Right lobe of liver (tissue), 4 donors: ENCODE measurements around the gene KCNQ5.

Source experiments
- CTCF ChIP-seq, 4 donors: fragments of 200-600 bp in 3 of 4; fragments of 450-650 bp in 1 of 4; IDR thresholded peaks; one replicate each; pipeline versions ENCODE4 v1.5.1 to v1.8.0; 2016 to 2022; ENCODE audit warnings: antibody characterized with exemption in 4 of 4, mild to moderate bottlenecking in 2 of 4
- POLR2A ChIP-seq: fragments of 450-650 bp; IDR thresholded peaks from one replicate; pipeline ENCODE4 v1.6.1; 2017; ENCODE audit warnings: antibody characterized with exemption, mild to moderate bottlenecking
- donor health status: DM: no; HTN: no; CAD: no.
- donor health status: DM: no; HTN: no; CAD: no.
- donor health status: DM: no; HTN: yes; CAD: no.

GRCh38 chr6:72876256-72876655 lies 254.4 kb downstream of the KCNQ5 start:
- TF ChIP-seq CTCF (IDR thresholded peaks at IDR 0.05) (no peak), POLR2A (no peak)
